ENCODE results near the gene BBX.

The BBX gene

GRCh38 chr3:107855710-107856109, 332.9 kb downstream of the BBX start:
- peak; percentile 43 for DNase-seq

- DNase-seq = no peak
Observed at GRCh38 chr3:107857854-107858253, 335.1 kb downstream of the BBX start.

- DNase-seq = no peak
Observed at GRCh38 chr3:107858876-107859275, 336.1 kb downstream of the BBX start.
